ENCODE results near the gene PTPN4. TPM values are rescaled to one million over a fixed set of nuclear protein-coding genes. Genes with fewer than 3 reads are reported as not detected.

Gene PTPN4
- total RNA-seq, 3 donors from 2014 or later = 23.1 to 35.4 (median 30.1) TPM

- intact Hi-C loops (cut with DNase I, micrococcal nuclease) = no loop called here
- no peak for DNase-seq
- no peak for ATAC-seq
- no peaks in the 10 kb centered on the region for H3K4me1 ChIP-seq (ENCODE audit: low read depth)
- no peak overlapping the region for H3K4me3 ChIP-seq
- no peaks in the 10 kb centered on the region for H3K36me3 ChIP-seq (ENCODE audit: low read depth)
- TF ChIP-seq CTCF (IDR thresholded peaks at IDR 0.05) = no peak
- H3K9me3 ChIP-seq = no peaks in the 10 kb centered on the region
Measured at GRCh38 chr2:119721043-119721442, 38.7 kb upstream of the PTPN4 start.

GRCh38 chr2:119721462-119721861 lies 38.3 kb upstream of the PTPN4 start:
- Histone ChIP-seq H3K36me3 (ENCODE audit: low read depth) (no peaks in the 10 kb centered on the region), H3K4me3 (no peak overlapping the region), H3K4me1 (ENCODE audit: low read depth) (no peaks in the 10 kb centered on the region), H3K9me3 (no peaks in the 10 kb centered on the region)
- intact Hi-C loops (cut with DNase I, micrococcal nuclease) = no loop called here
- ATAC-seq (no peak), DNase-seq (no peak)
- no peak for TF ChIP-seq CTCF (IDR thresholded peaks at IDR 0.05)

DNA sequence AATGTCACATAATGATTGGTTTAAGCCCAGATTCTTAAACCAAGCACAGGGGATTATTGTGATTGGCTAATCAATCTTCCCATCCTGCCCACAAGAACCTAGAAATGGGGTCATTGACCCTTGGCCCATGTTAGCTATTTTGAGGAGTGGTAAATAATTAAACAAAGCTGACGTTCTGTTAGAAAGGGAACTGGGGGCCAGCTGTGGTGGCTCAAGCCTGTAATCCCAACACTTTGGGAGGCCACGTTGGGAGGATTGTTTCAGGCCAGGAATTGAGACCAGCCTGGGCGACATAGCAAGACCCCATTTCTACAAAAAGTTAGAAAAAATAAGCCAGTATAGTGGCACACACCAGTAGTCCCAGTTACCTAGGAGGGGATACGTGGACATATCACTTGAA lies 37.8 kb upstream of the PTPN4 start:
- ATAC-seq = no peak
- Histone ChIP-seq H3K36me3 (ENCODE audit: low read depth) (no peaks in the 10 kb centered on the region), H3K4me1 (ENCODE audit: low read depth) (no peaks in the 10 kb centered on the region), H3K4me3 (no peak overlapping the region), H3K9me3 (no peaks in the 10 kb centered on the region)
- intact Hi-C loops (cut with DNase I, micrococcal nuclease) = no loop called here
- DNase-seq = no peak
- no peak for TF ChIP-seq CTCF (IDR thresholded peaks at IDR 0.05)

DNA sequence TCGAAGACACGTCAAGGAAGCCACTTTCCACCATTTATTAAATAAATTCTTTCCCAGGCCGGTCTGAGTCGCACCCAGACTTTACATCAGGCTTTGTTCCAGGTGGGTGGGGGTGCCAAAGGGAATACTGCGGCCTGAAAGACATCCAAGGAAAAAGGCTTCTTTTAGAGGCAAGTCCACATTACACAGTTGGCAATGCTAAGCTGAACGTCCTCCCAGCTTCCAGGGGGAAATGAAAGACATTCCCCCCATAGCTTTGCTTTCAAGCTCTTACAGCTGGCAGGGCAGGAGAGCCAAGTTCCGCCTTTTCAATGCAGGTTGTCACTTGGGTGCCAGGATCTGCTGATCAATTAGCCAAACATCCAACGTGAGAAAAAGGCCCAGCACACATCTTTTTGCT lies 36.5 kb upstream of the PTPN4 start:
- no peaks in the 10 kb centered on the region for H3K36me3 ChIP-seq (ENCODE audit: low read depth)
- intact Hi-C loops (cut with DNase I, micrococcal nuclease) = no loop called here
- TF ChIP-seq CTCF (IDR thresholded peaks at IDR 0.05) = no peak
- H3K4me1 ChIP-seq (ENCODE audit: low read depth) = no peaks in the 10 kb centered on the region
- no peak for ATAC-seq
- H3K9me3 ChIP-seq = no peaks in the 10 kb centered on the region
- DNase-seq = no peak
- no peak overlapping the region for H3K4me3 ChIP-seq

- no peaks in the 10 kb centered on the region for H3K9me3 ChIP-seq
Measured at GRCh38 chr2:119723784-119724467, 35.8 kb upstream of the PTPN4 start.

More at GRCh38 chr2:119723784-119724467, 35.8 kb upstream of the PTPN4 start:
- Histone ChIP-seq H3K4me3 (no peak overlapping the region), H3K4me1 (ENCODE audit: low read depth) (no peaks in the 10 kb centered on the region), H3K36me3 (ENCODE audit: low read depth) (no peaks in the 10 kb centered on the region)
- no peak for ATAC-seq
- TF ChIP-seq CTCF (IDR thresholded peaks at IDR 0.05) = no peak
- DNase-seq = no peak
- intact Hi-C loops (cut with DNase I, micrococcal nuclease) = no loop called here

All from mucosa of descending colon (tissue), 3 donors.